SK-N-SH treated with all-trans-retinoic acid at 6 μM for 48 hours (cell line): ENCODE results near the gene OR10C1.

ENCODE experiments used
- ATAC-seq: fragments of 200-7000 bp; cut with Tn5 transposase; 3 replicates; pipeline ENCODE4 v1.9.1; 2020; ENCODE audit warnings: mild to moderate bottlenecking, moderate library complexity
- ARNTL ChIP-seq: fragments of 450-650 bp; formaldehyde crosslinking; IDR thresholded peaks from 2 replicates; pipeline ENCODE4 v1.5.0; 2020; ENCODE audit warnings: low read depth, mild to moderate bottlenecking, moderate library complexity, borderline replicate concordance
- BACH2 ChIP-seq: fragments of 250-450 bp; sonication (Bioruptor Pico); IDR thresholded peaks from 2 replicates; pipeline ENCODE4 v1.9.0; 2021; ENCODE audit warnings: mild to moderate bottlenecking, borderline replicate concordance
- CREB5 ChIP-seq: fragments of 250-450 bp; sonication (Bioruptor Pico); IDR thresholded peaks from 2 replicates; pipeline ENCODE4 v1.5.1; 2020; ENCODE audit warnings: low read depth, mild to moderate bottlenecking, moderate library complexity
- ESRRG ChIP-seq: fragments of 250-450 bp; sonication (Bioruptor Pico); IDR thresholded peaks from 2 replicates; pipeline ENCODE4 v1.6.1; 2021; ENCODE audit warnings: mild to moderate bottlenecking
- GLIS3 ChIP-seq: fragments of 250-450 bp; sonication (Bioruptor Pico); IDR thresholded peaks from 2 replicates; pipeline ENCODE4 v1.5.0; 2020; ENCODE audit warnings: mild to moderate bottlenecking, moderate library complexity
- ISL1 ChIP-seq: fragments of 250-450 bp; sonication (Bioruptor Pico); IDR thresholded peaks from 2 replicates; pipeline ENCODE4 v2.1.2; 2022; ENCODE audit warnings: mild to moderate bottlenecking, moderate library complexity
- OSR1 ChIP-seq: fragments of 250-450 bp; sonication (Bioruptor Pico); IDR thresholded peaks from 2 replicates; pipeline ENCODE4 v1.8.0; 2022; ENCODE audit warnings: moderate library complexity, mild to moderate bottlenecking, inconsistent platforms
- PATZ1 ChIP-seq: fragments of 250-450 bp; sonication (Bioruptor Pico); IDR thresholded peaks from 2 replicates; pipeline ENCODE4 v1.8.0; 2020; ENCODE audit warnings: mild to moderate bottlenecking, moderate library complexity, borderline replicate concordance
- POU6F1 ChIP-seq: fragments of 250-450 bp; sonication (Bioruptor Pico); IDR thresholded peaks from 2 replicates; pipeline ENCODE4 v1.8.0; 2021; ENCODE audit warnings: low read depth, mild to moderate bottlenecking, moderate library complexity, borderline replicate concordance
- PPARA ChIP-seq: fragments of 250-450 bp; sonication (Bioruptor Pico); IDR thresholded peaks from 2 replicates; pipeline ENCODE4 v1.5.0; 2020; ENCODE audit warnings: mild to moderate bottlenecking, borderline replicate concordance
- RARB ChIP-seq: fragments of 250-450 bp; sonication (Bioruptor Pico); IDR thresholded peaks from 2 replicates; pipeline ENCODE4 v1.8.0; 2021; ENCODE audit warnings: mild to moderate bottlenecking, moderate library complexity
- SNAI2 ChIP-seq: fragments of 250-450 bp; sonication (Bioruptor Pico); IDR thresholded peaks from 2 replicates; pipeline ENCODE4 v1.5.0; 2020; ENCODE audit warnings: mild to moderate bottlenecking, moderate library complexity
- TOX ChIP-seq: fragments of 250-450 bp; sonication (Bioruptor Pico); IDR thresholded peaks from 2 replicates; pipeline ENCODE4 v1.8.0; 2021; ENCODE audit warnings: mild to moderate bottlenecking, moderate library complexity, borderline replicate concordance
- TSHZ2 ChIP-seq: fragments of 250-450 bp; sonication (Bioruptor Pico); IDR thresholded peaks from 2 replicates; pipeline ENCODE4 v1.5.0; 2020; ENCODE audit warnings: mild to moderate bottlenecking, moderate library complexity
- ZC3H10 ChIP-seq: fragments of 250-450 bp; sonication (Bioruptor Pico); IDR thresholded peaks from 2 replicates; pipeline ENCODE4 v1.5.1; 2021; ENCODE audit warnings: mild to moderate bottlenecking, moderate library complexity
- ZFP3 ChIP-seq: fragments of 250-450 bp; sonication (Bioruptor Pico); IDR thresholded peaks from 2 replicates; pipeline ENCODE4 v1.5.0; 2020; ENCODE audit warnings: mild to moderate bottlenecking, moderate library complexity
- ZFP30 ChIP-seq: fragments of 450-650 bp; formaldehyde crosslinking; IDR thresholded peaks from 2 replicates; pipeline ENCODE4 v1.5.0; 2022; ENCODE audit warnings: mild to moderate bottlenecking, moderate library complexity
- ZNF70 ChIP-seq: fragments of 450-650 bp; formaldehyde crosslinking; IDR thresholded peaks from 2 replicates; pipeline ENCODE4 v1.5.0; 2020; ENCODE audit warnings: mild to moderate bottlenecking, moderate library complexity
- ZNF8 ChIP-seq: fragments of 450-650 bp; formaldehyde crosslinking; IDR thresholded peaks from 2 replicates; pipeline ENCODE4 v1.5.0; 2020; ENCODE audit warnings: mild to moderate bottlenecking, moderate library complexity

Gene OR10C1

DNA sequence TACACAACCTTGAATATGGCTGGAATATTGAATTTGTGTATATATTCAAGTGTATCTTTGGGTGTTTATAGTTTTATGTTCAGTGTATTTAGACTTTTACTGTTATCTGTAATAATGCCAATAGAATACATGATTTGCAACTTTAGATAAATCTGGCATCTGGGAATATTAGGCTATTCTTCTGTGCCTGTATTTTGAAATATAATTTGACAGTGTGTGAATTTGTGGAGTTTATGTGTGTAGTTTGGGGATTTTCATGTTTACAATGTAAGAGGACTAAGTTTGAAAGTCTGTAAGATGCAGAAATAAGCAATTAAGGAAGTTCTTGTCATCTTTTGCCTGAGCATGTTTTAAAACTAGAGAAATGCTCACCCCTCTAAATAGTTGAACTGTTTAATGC lies at the start of gene OR10C1:
Gene OR10C1 (plus strand): TSS at position 301 of the 400 bp plus-strand sequence. CDS start 710 bp downstream, outside the sequence.
- TF ChIP-seq OSR1 (CRISPR knock-in tag) (no peak), POU6F1 (CRISPR knock-in tag) (no peak), CREB5 (CRISPR knock-in tag) (no peak), ZNF8 (CRISPR knock-in tag) (no peak), PATZ1 (CRISPR knock-in tag) (no peak), ESRRG (CRISPR knock-in tag) (no peak), BACH2 (CRISPR knock-in tag) (no peak), GLIS3 (CRISPR knock-in tag) (no peak)

GRCh38 chr6:29395331-29395730 lies 43.8 kb upstream of the OR10C1 start, which contains the start of gene OR12D2:
Gene OR12D2, plus strand, starts transcription at chr6:29395631. Its CDS starts 1,069 bp downstream, at chr6:29396700.
- TF ChIP-seq ZFP30 (CRISPR knock-in tag) (no peak), ESRRG (CRISPR knock-in tag) (no peak), ZNF70 (no peak), RARB (CRISPR knock-in tag) (no peak), TSHZ2 (CRISPR knock-in tag) (no peak), PATZ1 (CRISPR knock-in tag) (no peak), TOX (no peak)
- TF ChIP-seq, all 23 proteins: peak for 0
- ATAC-seq = no peak

More for the DNA sequence above, at the start of gene OR10C1:
- no peak for ATAC-seq

DNA sequence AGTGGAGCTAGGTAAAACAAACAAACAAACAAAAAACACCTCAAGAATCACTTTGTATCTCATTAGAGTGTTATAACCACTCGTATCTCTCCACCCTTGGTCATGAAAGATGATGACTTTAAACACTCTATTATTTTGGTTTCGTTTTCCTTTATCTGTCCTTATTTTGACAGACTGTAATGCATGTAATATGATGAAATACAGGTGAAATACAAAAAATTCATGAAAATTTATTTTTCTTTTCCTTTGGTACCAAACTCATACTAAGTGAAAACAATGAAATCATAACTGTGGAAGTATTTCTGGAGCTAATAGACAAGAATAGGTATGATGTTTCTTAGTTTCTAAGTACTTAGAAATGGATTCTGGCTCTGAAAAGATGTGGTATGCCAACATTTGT lies 39.6 kb upstream of the OR10C1 start:
- TF ChIP-seq CREB5 (CRISPR knock-in tag) = no peak
- no peak for TF ChIP-seq ZFP30 (CRISPR knock-in tag)
- TF ChIP-seq TOX = no peak
- TF ChIP-seq ZFP3 (CRISPR knock-in tag) = no peak
- TF ChIP-seq ZC3H10 = no peak
- no peak for TF ChIP-seq PPARA (CRISPR knock-in tag)
- no peak for TF ChIP-seq ISL1 (CRISPR knock-in tag)
- no peak for TF ChIP-seq ESRRG (CRISPR knock-in tag)
- no peak for ATAC-seq

DNA sequence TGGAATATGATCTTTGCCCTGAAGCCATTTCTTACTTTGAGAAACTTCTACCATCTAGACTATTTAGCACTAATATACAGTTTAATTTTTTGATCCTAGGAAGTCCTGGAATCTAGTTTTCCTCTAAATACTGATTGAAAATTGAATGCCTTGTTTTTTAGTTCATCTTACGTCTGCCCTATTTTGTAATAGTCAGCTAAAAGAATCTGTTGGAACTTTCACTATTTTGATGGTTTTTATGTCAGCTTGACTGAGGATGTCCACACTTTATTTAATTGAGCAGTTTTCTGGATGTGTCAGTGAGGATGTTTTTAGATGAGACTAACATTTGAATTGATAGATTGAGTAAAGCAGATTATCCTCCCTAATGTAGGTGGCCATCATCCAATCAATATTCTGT lies 35.3 kb upstream of the OR10C1 start:
- ATAC-seq = no peak
- TF ChIP-seq GLIS3 (CRISPR knock-in tag) (no peak), TOX (no peak), PPARA (CRISPR knock-in tag) (no peak), ZNF70 (no peak), BACH2 (CRISPR knock-in tag) (no peak), ISL1 (CRISPR knock-in tag) (no peak), RARB (CRISPR knock-in tag) (no peak), CREB5 (CRISPR knock-in tag) (no peak), SNAI2 (CRISPR knock-in tag) (no peak), TSHZ2 (CRISPR knock-in tag) (no peak), OSR1 (CRISPR knock-in tag) (no peak), ARNTL (CRISPR knock-in tag) (no peak), ZFP30 (CRISPR knock-in tag) (no peak), ESRRG (CRISPR knock-in tag) (no peak)
